Upper lobe of right lung (tissue), 1 donor: Measurements from ENCODE around the gene HES7. TPM values are rescaled to one million over a fixed set of nuclear protein-coding genes. Genes with fewer than 3 reads are reported as not detected.
A peak's percentile ranks its signal among the peaks of the same experiment; 100 is the strongest.

Experiments used
- ATAC-seq: fragments of 200-7000 bp; cut with Tn5 transposase; one replicate; pipeline ENCODE4 v1.9.1; 2020; ENCODE audit warnings: mild to moderate bottlenecking, moderate library complexity
- DNase-seq: peaks from one replicate; pipeline ENCODE4 v3.0.0-alpha.2; 2020
- H3K27ac ChIP-seq: fragments of 200-600 bp; one replicate; pipeline ENCODE4 v1.8.0; 2022
- H3K27me3 ChIP-seq: fragments of 200-600 bp; one replicate; pipeline ENCODE4 v1.8.0; 2022; ENCODE audit warnings: mild to moderate bottlenecking
- H3K36me3 ChIP-seq: fragments of 200-600 bp; one replicate; pipeline ENCODE4 v1.8.0; 2022
- H3K4me1 ChIP-seq: fragments of 200-600 bp; one replicate; pipeline ENCODE4 v1.8.0; 2022
- H3K4me3 ChIP-seq: fragments of 200-600 bp; one replicate; pipeline ENCODE4 v1.8.0; 2022; ENCODE audit warnings: mild to moderate bottlenecking
- H3K9me3 ChIP-seq: fragments of 200-600 bp; one replicate; pipeline ENCODE4 v1.8.0; 2022
- CTCF ChIP-seq: fragments of 200-600 bp; IDR thresholded peaks from one replicate; pipeline ENCODE4 v1.8.0; 2022; ENCODE audit warnings: antibody characterized with exemption
- intact Hi-C: fragments of 100-400 bp; cut with DNase I; formaldehyde crosslinking; loops from one replicate; pipeline ENCODE4 v1.11.0; 2022
- total RNA-seq: library from RNA; stranded (reverse); fragmentation: NEBNext Ultra II Directional; extraction: Animal tissue kit (Norgen Biotek cat#: 25700); gene quantifications from one replicate; pipeline ENCODE4 v1.2.1, GENCODE V29; 2021
- donor health status: DM: no; HTN: yes; CAD: no; lungs with severe emphysema.

HES7 gene
- total RNA-seq, 1 donor from 2014 or later = not detected

DNA sequence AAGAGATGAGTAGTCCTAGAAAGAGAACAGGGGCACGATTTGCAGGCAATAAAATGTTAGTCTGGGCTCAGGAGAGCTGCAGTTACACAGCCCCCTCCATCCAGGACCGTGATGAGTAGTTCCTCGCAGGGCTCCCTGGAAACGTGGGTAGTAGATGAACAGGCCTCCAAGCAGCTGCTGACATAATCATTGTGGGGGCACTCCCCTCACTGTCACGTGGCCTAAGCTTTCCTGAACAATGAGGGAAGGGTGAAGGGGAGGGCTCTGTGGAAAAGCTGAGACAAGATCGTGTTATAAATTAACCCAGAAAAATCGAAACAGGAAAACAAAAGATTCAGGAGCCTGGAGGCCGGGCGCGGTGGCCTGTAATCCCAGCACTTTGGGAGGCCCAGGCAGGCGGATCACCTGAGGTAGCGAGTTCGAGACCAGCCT, 29.6 kb upstream of the HES7 start:
- peak; percentile 82 for DNase-seq
- intact Hi-C loops = no loop called here
- Histone ChIP-seq H3K9me3 (no peaks in the 10 kb centered on the region), H3K4me3 (peak overlapping the region; percentile 82), H3K36me3 (peaks cover 38% of the 10 kb centered on the region), H3K4me1 (peaks cover 45% of the 10 kb centered on the region), H3K27me3 (no peaks in the 10 kb centered on the region), H3K27ac (peak overlapping the region; percentile 100)
- TF ChIP-seq CTCF = no peak
- peak; percentile 6 for ATAC-seq

DNA sequence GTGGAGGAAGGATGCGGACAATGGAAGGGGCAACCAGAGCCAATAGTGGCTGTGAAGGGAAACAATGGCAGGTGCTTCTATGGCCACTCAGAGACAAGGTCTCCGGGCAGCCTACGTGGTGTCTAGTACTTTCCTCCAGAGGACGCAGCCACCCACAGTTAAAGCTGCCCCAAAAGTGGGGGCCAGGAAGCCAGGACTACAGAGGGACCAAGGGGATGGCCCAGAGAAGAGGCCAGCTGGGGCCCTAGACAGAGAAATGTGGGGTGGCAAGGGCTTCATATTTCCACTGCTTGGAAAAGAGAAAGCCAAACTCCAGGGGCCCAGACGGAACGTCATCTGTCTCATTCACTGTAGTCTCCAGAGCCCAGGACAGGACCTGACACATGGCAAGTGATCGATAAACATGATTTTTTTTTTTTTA, 29.1 kb upstream of the HES7 start:
- peak overlapping the region; percentile 100 for H3K27ac ChIP-seq
- H3K27me3 ChIP-seq = no peaks in the 10 kb centered on the region
- peak overlapping the region; percentile 85 for H3K4me3 ChIP-seq
- no peak for ATAC-seq
- no peaks in the 10 kb centered on the region for H3K9me3 ChIP-seq
- DNase-seq = no peak
- intact Hi-C loops = no loop called here
- peaks cover 38% of the 10 kb centered on the region for H3K36me3 ChIP-seq
- no peak for TF ChIP-seq CTCF
- peaks cover 43% of the 10 kb centered on the region for H3K4me1 ChIP-seq

GRCh38 chr17:8152112-8152775, 28.3 kb upstream of the HES7 start, which contains the start of gene PER1:
TSS of gene PER1 (minus strand) at chr17:8152404. CDS start at chr17:8150706, 1,698 bp downstream.
- TF ChIP-seq CTCF = no peak
- Histone ChIP-seq H3K27ac (peak within 1 kb of the TSS; percentile 100), H3K4me1 (peaks cover 39% of the 10 kb centered on the region), H3K9me3 (no peaks in the 10 kb centered on the region), H3K4me3 (peak within 1 kb of the TSS; percentile 85), H3K27me3 (no peaks in the 10 kb centered on the region), H3K36me3 (peaks cover 46% of the 10 kb centered on the region)
- peak; percentile 99 for DNase-seq
- intact Hi-C loops = no loop called here
- ATAC-seq = peak; percentile 65

DNA sequence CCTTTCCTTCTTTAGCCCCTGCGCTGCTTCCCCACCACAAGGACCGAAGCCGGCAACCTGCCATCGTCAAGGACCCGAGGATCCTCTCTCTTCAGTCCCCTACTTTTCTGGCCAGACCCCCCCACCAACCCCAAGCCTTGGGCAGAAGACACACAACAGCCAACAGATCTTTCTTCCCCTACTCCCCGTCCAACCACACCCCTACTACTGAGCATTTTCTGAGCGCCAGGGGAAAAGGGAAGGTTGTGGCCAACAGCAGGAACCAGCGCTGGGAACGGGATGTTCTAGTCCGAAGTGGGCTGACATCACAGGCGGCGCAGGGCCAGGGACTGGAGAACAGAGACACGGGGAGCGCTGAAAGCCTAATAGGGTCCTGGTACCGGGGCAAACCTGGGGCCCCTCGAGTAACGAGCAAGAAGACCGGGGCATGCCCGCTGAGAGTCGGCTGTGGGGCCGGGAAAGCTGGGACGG, 27.8 kb upstream of the HES7 start:
- ATAC-seq = peak; percentile 3
- peak; percentile 93 for DNase-seq
- Histone ChIP-seq H3K4me3 (peak overlapping the region; percentile 85), H3K27ac (peak overlapping the region; percentile 100), H3K27me3 (no peaks in the 10 kb centered on the region), H3K36me3 (peaks cover 52% of the 10 kb centered on the region), H3K4me1 (peaks cover 34% of the 10 kb centered on the region), H3K9me3 (no peaks in the 10 kb centered on the region)
- intact Hi-C loops = no loop called here
- no peak for TF ChIP-seq CTCF

DNA sequence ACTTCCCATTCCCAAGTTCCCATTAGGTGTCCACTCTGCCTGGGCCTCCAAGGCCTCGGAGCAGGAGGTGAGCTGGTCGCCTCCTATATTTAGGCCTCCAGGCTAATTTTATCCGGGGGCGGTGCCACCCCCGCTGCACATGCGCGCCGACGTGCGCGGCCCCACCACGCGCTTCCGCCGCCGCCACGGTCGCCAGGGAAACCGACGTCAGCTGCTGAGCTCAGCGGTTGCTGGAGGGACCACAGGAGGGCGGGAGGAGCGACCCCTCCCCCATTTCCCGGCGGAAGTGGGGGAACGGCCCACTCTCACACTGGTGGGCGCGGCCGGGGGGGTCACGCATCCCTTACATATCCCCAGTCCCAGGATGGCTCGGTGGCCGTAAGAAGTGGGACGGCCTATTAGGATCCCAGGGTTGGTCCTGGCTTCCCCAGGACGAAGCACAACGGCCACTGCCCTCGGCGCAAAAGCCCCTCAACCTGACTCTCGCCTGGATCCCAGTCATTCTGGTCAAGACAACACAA, 27.3 kb upstream of the HES7 start:
- TF ChIP-seq CTCF = no peak
- peak overlapping the region; percentile 100 for H3K27ac ChIP-seq
- H3K4me3 ChIP-seq = peak overlapping the region; percentile 85
- ATAC-seq (peak; percentile 49), DNase-seq (peak; percentile 95)
- H3K27me3 ChIP-seq = no peaks in the 10 kb centered on the region
- H3K36me3 ChIP-seq = peaks cover 57% of the 10 kb centered on the region
- no peaks in the 10 kb centered on the region for H3K9me3 ChIP-seq
- intact Hi-C loops = no loop called here
- peaks cover 34% of the 10 kb centered on the region for H3K4me1 ChIP-seq
